H9 (cell line): ENCODE data around the gene CEP68. TPM values are rescaled to one million over a fixed set of nuclear protein-coding genes. Genes with fewer than 3 reads are reported as not detected.

Source experiments
- DNase-seq: peaks from one replicate; pipeline ENCODE4 v3.0.0-alpha.2; 2017
- H2AFZ ChIP-seq: one replicate; pipeline ENCODE4 v1.6.1; 2013; ENCODE audit warnings: mild to moderate bottlenecking, low read length, control low read depth, moderate library complexity
- H2AK5ac ChIP-seq: 2 replicates; pipeline ENCODE4 v1.6.1; 2013; ENCODE audit warnings: low read length, control low read depth, mixed read lengths; ENCODE audit not compliant: insufficient read length
- H2BK120ac ChIP-seq: one replicate; pipeline ENCODE4 v1.6.1; 2013; ENCODE audit warnings: low read depth, mild to moderate bottlenecking, low read length, control low read depth, inconsistent platforms; ENCODE audit not compliant: poor library complexity, severe bottlenecking
- H2BK12ac ChIP-seq: 2 replicates; pipeline ENCODE4 v1.6.1; 2013; ENCODE audit warnings: low read length, control low read depth, mixed read lengths, low read depth; ENCODE audit not compliant: insufficient read length
- H2BK15ac ChIP-seq: 2 replicates; pipeline ENCODE4 v1.6.1; 2013; ENCODE audit warnings: low read depth, low read length, control low read depth
- H2BK20ac ChIP-seq: one replicate; pipeline ENCODE4 v1.6.1; 2013; ENCODE audit warnings: low read depth, mild to moderate bottlenecking, low read length, control low read depth, inconsistent platforms; ENCODE audit not compliant: poor library complexity, severe bottlenecking
- H2BK5ac ChIP-seq: 2 replicates; pipeline ENCODE4 v1.6.1; 2013; ENCODE audit warnings: low read length, control low read depth, mixed read lengths; ENCODE audit not compliant: insufficient read length
- H3K14ac ChIP-seq: 2 replicates; pipeline ENCODE4 v1.6.1; 2013; ENCODE audit warnings: low read length, control low read depth; ENCODE audit not compliant: insufficient read depth
- H3K18ac ChIP-seq: 2 replicates; pipeline ENCODE4 v1.6.1; 2013; ENCODE audit warnings: low read depth, mild to moderate bottlenecking, mixed read lengths, low read length, control low read depth; ENCODE audit not compliant: insufficient read length
- H3K23ac ChIP-seq: 2 replicates; pipeline ENCODE4 v1.6.1; 2013; ENCODE audit warnings: low read length, control low read depth, mixed read lengths, low read depth; ENCODE audit not compliant: insufficient read length
- H3K23me2 ChIP-seq: 2 replicates; pipeline ENCODE4 v1.6.1; 2013; ENCODE audit warnings: low read depth, mild to moderate bottlenecking, mixed read lengths, low read length, control low read depth; ENCODE audit not compliant: insufficient read length, poor library complexity, severe bottlenecking
- H3K27ac ChIP-seq: 2 replicates; pipeline ENCODE4 v1.5.1; 2013; ENCODE audit warnings: low read length, control low read depth, mixed read lengths, low read depth; ENCODE audit not compliant: insufficient read length
- H3K27me3 ChIP-seq: 2 replicates; pipeline ENCODE4 v1.6.1; 2013; ENCODE audit warnings: low read length, control low read depth, inconsistent platforms; ENCODE audit not compliant: insufficient read depth
- H3K4ac ChIP-seq: 2 replicates; pipeline ENCODE4 v1.6.1; 2013; ENCODE audit warnings: low read depth, mild to moderate bottlenecking, control low read depth, inconsistent platforms, low read length, moderate library complexity
- H3K4me1 ChIP-seq: 2 replicates; pipeline ENCODE4 v1.6.1; 2013; ENCODE audit warnings: low read length, control low read depth, inconsistent platforms; ENCODE audit not compliant: insufficient read depth
- H3K4me2 ChIP-seq: 2 replicates; pipeline ENCODE4 v1.6.1; 2013; ENCODE audit warnings: low read length, control low read depth, mixed read lengths; ENCODE audit not compliant: insufficient read length, insufficient read depth
- H3K56ac ChIP-seq: 2 replicates; pipeline ENCODE4 v1.6.1; 2013; ENCODE audit warnings: low read depth, mild to moderate bottlenecking, mixed read lengths, low read length, control low read depth; ENCODE audit not compliant: insufficient read length
- H3K79me1 ChIP-seq: 2 replicates; pipeline ENCODE4 v1.6.1; 2013; ENCODE audit warnings: low read depth, mild to moderate bottlenecking, moderate library complexity, low read length, control low read depth, inconsistent platforms; ENCODE audit not compliant: insufficient read depth, poor library complexity, severe bottlenecking
- H3K79me2 ChIP-seq: 2 replicates; pipeline ENCODE4 v1.6.1; 2013; ENCODE audit warnings: low read length, control low read depth, inconsistent platforms; ENCODE audit not compliant: insufficient read depth
- H3K9ac ChIP-seq: 2 replicates; pipeline ENCODE4 v1.6.1; 2013; ENCODE audit warnings: low read length, control low read depth, mixed read lengths; ENCODE audit not compliant: insufficient read length; ENCODE audit errors: extremely low read depth
- H3K9me3 ChIP-seq: one replicate; pipeline ENCODE4 v1.6.1; 2013; ENCODE audit warnings: low read depth, low read length, inconsistent platforms; ENCODE audit not compliant: control insufficient read depth
- H3T11ph ChIP-seq: one replicate; pipeline ENCODE4 v1.6.1; 2013; ENCODE audit warnings: mild to moderate bottlenecking, low read length, control low read depth, inconsistent platforms
- H4K20me1 ChIP-seq: one replicate; pipeline ENCODE4 v1.6.1; 2013; ENCODE audit not compliant: control insufficient read depth, insufficient read length, insufficient read depth
- H4K5ac ChIP-seq: 2 replicates; pipeline ENCODE4 v1.6.1; 2013; ENCODE audit warnings: low read depth, mild to moderate bottlenecking, mixed read lengths, low read length, control low read depth; ENCODE audit not compliant: insufficient read length
- H4K8ac ChIP-seq: replicated peaks from 2 replicates; pipeline ENCODE4 v1.6.1; 2013; ENCODE audit warnings: low read length, control low read depth, mixed read lengths, low read depth; ENCODE audit not compliant: insufficient read length
- H4K91ac ChIP-seq: 2 replicates; pipeline ENCODE4 v1.6.1; 2013; ENCODE audit warnings: low read depth, mild to moderate bottlenecking, moderate library complexity, mixed read lengths, low read length, control low read depth; ENCODE audit not compliant: insufficient read length
- H3K27ac Mint-ChIP-seq, 3 experiments: 2 replicates in 2 of 3; 3 replicates in 1 of 3; pipeline ENCODE4 v1.8.0; 2020 to 2021; ENCODE audit warnings: mixed read lengths in 3 of 3, mild to moderate bottlenecking in 1 of 3, moderate library complexity in 1 of 3
- H3K27me3 Mint-ChIP-seq: 2 replicates; pipeline ENCODE4 v1.8.0; 2021; ENCODE audit warnings: low read depth, mild to moderate bottlenecking, moderate library complexity, mixed read lengths
- H3K36me3 Mint-ChIP-seq, 3 experiments: 2 replicates in 2 of 3; 3 replicates in 1 of 3; pipeline ENCODE4 v1.8.0; 2020 to 2021; ENCODE audit warnings: low read depth in 3 of 3, mixed read lengths in 3 of 3; ENCODE audit not compliant: insufficient read depth in 1 of 3
- H3K4me1 Mint-ChIP-seq, 2 experiments: 2 replicates each; pipeline ENCODE4 v1.8.0; 2020; ENCODE audit warnings: mixed read lengths in 2 of 2
- H3K4me3 Mint-ChIP-seq, 2 experiments: 2 replicates in 1 of 2; 3 replicates in 1 of 2; pipeline ENCODE4 v1.8.0; 2020 to 2021; ENCODE audit warnings: mild to moderate bottlenecking in 2 of 2, mixed read lengths in 2 of 2, moderate library complexity in 1 of 2
- H3K9me3 Mint-ChIP-seq, 2 experiments: 2 replicates in 1 of 2; 3 replicates in 1 of 2; pipeline ENCODE4 v1.8.0; 2020; ENCODE audit warnings: mild to moderate bottlenecking in 2 of 2, mixed read lengths in 2 of 2, moderate library complexity in 1 of 2
- CTCF ChIP-seq: fragments of 200-600 bp; sonication (generic); conservative IDR thresholded peaks from 3 replicates; pipeline ENCODE4 v1.8.0; 2021; ENCODE audit warnings: antibody characterized with exemption, mild to moderate bottlenecking
- WGBS: extraction: QIAGEN DNeasy Blood & Tissue Kit; methylation state at CpG from one replicate; pipeline ENCODE4 v1.1.7; 2013; ENCODE audit warnings: missing lambda C conversion rate, low lambda C conversion rate, mixed read lengths; ENCODE audit not compliant: insufficient read length; ENCODE audit errors: extremely low coverage; 5-methylcytosine and 5-hydroxymethylcytosine counted together
- total RNA-seq: library from RNA; stranded (reverse); gene quantifications from 2 replicates; pipeline ENCODE4 v1.2.1, GENCODE V29; 2021

Gene CEP68
- total RNA-seq, 1 experiment from 2014 or later: 20.2 TPM

GRCh38 chr2:65025453-65026123, 30.6 kb upstream of the CEP68 start:
- Histone ChIP-seq H3K79me2 (no peaks in the 10 kb centered on the region), H2BK20ac (no peak overlapping the region), H3K27me3 (no peaks in the 10 kb centered on the region), H3K79me1 (no peaks in the 10 kb centered on the region), H2AK5ac (no peak overlapping the region), H3K4ac (no peak overlapping the region), H3K23ac (no peak overlapping the region), H2BK120ac (no peak overlapping the region), H2AFZ (no peak overlapping the region), H4K8ac (no peak overlapping the region), H3T11ph (no peak overlapping the region), H3K27ac (no peak overlapping the region), H3K9ac (no peak overlapping the region), H2BK12ac (no peak overlapping the region), H3K18ac (no peak overlapping the region), H3K14ac (no peak overlapping the region), H4K20me1 (no peaks in the 10 kb centered on the region), H3K56ac (no peak overlapping the region), H2BK5ac (no peak overlapping the region), H4K91ac (no peak overlapping the region), H3K23me2 (no peaks in the 10 kb centered on the region), H3K4me2 (no peak overlapping the region), H4K5ac (no peak overlapping the region), H3K9me3 (no peaks in the 10 kb centered on the region), H3K4me1 (peaks cover 2% of the 10 kb centered on the region), H2BK15ac (no peak overlapping the region)
- Mint-ChIP-seq H3K4me3 (no peak overlapping the region), H3K9me3 (no peaks in the 10 kb centered on the region), H3K36me3 (no peaks in the 10 kb centered on the region; a peak in 1 of 7 replicates), H3K27me3 (no peaks in the 10 kb centered on the region), H3K27ac (peak overlapping the region in 1 of 3 experiments; percentile 2; a peak in 1 of 7 replicates), H3K4me1 (peaks cover 6 to 7% of the 10 kb centered on the region in 2 experiments)
- DNase-seq: no peak
- WGBS: no CpG with 5 or more reads among the region's 8 CpGs
- TF ChIP-seq CTCF: no peak
